D721Med (cell line): ENCODE data around the gene SSR3.

Experiments used
- DNase-seq: peaks from one replicate; pipeline ENCODE4 v3.0.0; 2011; ENCODE audit warnings: low spot score; ENCODE audit not compliant: insufficient read length
- FAIRE-seq: peaks from 2 replicates; lab custom pipeline; 2011; peaks lifted over from hg19 to GRCh38; lab: Jason Lieb, UNC
- CTCF ChIP-seq: IDR thresholded peaks from 2 replicates; pipeline ENCODE4 v1.5.1; 2012; ENCODE audit warnings: mild to moderate bottlenecking, control low read depth; ENCODE audit not compliant: insufficient read depth; ENCODE audit errors: missing control alignments

Gene SSR3

GRCh38 chr3:156522673-156523072 lies 32.2 kb downstream of the SSR3 start:
- DNase-seq (no peak), FAIRE-seq (no peak)
- no peak for TF ChIP-seq CTCF

- DNase-seq (no peak), FAIRE-seq (no peak)
- no peak for TF ChIP-seq CTCF
Measured at GRCh38 chr3:156519758-156520162, 35.2 kb downstream of the SSR3 start.

DNA sequence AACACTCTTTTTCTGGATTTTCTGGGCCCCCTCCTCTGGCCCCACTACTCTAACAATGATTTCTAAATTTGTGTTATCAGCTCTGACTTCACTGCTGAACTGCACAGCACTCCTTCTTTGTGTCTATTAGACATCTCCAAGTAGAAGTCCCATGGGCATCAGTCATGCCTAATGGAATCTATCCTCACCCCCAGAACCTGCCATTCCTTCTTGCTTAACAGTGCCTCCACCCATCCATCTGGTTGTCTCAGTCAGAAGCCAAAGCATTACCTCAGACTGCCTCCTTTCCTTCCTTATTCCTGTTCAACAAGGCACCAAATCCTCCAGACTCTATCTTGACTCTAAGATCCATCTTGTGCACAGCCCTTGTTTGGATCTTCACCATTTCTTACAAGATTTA lies 36.2 kb downstream of the SSR3 start:
- TF ChIP-seq CTCF, result no peak
- no peak for DNase-seq
- no peak for FAIRE-seq

DNA sequence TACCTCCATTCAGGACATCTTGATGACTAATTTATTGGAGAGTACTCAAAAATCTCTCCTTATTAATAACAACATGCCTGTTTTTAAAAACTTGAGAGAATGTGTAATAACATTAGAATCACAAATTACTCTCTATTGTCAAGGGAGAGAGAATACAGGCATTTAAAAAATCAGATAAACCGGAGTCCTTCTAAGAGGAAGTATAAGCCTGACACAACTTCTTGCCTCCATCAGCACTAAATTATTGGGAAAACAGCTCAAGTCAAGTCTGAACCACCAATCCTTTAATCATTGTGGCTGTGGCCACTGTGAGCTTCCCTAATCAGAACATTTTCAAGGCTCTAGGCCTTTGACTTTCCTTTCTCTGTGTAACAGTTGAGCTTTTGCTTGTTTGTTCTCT lies 38.0 kb downstream of the SSR3 start:
- TF ChIP-seq CTCF, result no peak
- DNase-seq (no peak), FAIRE-seq (no peak)

GRCh38 chr3:156516284-156516683 lies 38.6 kb downstream of the SSR3 start:
- DNase-seq (no peak), FAIRE-seq (no peak)
- no peak for TF ChIP-seq CTCF

- DNase-seq (no peak), FAIRE-seq (no peak)
- no peak for TF ChIP-seq CTCF
Measured at GRCh38 chr3:156513619-156514018, 41.3 kb downstream of the SSR3 start.

GRCh38 chr3:156511987-156512677 lies 42.8 kb downstream of the SSR3 start:
- no peak for DNase-seq
- FAIRE-seq, result no peak
- TF ChIP-seq CTCF, result no peak
